BE2C (cell line): Measurements from ENCODE around the gene DPYSL4.

Experiments used
- DNase-seq: peaks from one replicate; pipeline ENCODE4 v3.0.0-alpha.2; 2020
- H3K27me3 ChIP-seq: fragments of 250-450 bp; sonication (Bioruptor Pico); 2 replicates; pipeline ENCODE4 v1.5.1; 2020; ENCODE audit warnings: mild to moderate bottlenecking
- H3K36me3 ChIP-seq: fragments of 250-450 bp; sonication (Bioruptor Pico); 2 replicates; pipeline ENCODE4 v1.5.1; 2020; ENCODE audit warnings: mild to moderate bottlenecking
- H3K4me1 ChIP-seq: fragments of 250-450 bp; sonication (Bioruptor Pico); 2 replicates; pipeline ENCODE4 v1.5.1; 2020
- H3K4me3 ChIP-seq: 2 replicates; pipeline ENCODE4 v1.5.1; 2011; ENCODE audit warnings: low read depth, low read length
- H3K9me3 ChIP-seq: fragments of 250-450 bp; sonication (Bioruptor Pico); 2 replicates; pipeline ENCODE4 v1.5.1; 2020
- TF ChIP-seq, protein P1 (sequence below): IDR thresholded peaks from 2 replicates; pipeline ENCODE4 v1.5.1; 2012; ENCODE audit warnings: mild to moderate bottlenecking, low read depth, low read length

The DPYSL4 gene

DNA sequence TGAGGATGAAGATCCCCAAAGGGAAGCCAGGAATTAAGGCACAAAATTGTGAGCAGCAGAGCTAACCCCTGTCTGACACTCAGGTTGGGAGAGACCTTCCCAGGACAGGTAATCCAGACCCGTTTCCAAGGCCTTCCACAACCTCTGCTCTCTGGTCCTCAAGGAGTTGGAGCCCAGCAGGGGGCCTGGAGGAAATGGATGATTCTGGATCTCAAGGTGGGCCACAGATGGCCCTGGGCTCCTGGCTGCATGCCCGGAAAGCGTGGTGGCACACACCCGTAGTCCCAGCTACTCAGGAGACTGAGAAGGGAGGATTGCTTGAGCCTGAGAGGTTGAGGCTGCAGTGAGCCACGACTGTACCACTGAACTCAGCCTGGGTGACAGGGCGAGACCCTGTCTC lies 42.3 kb downstream of the DPYSL4 start:
- H3K4me3 ChIP-seq = no peak overlapping the region
- H3K4me1 ChIP-seq = no peaks in the 10 kb centered on the region
- no peak for DNase-seq
- TF ChIP-seq, protein P1, sequence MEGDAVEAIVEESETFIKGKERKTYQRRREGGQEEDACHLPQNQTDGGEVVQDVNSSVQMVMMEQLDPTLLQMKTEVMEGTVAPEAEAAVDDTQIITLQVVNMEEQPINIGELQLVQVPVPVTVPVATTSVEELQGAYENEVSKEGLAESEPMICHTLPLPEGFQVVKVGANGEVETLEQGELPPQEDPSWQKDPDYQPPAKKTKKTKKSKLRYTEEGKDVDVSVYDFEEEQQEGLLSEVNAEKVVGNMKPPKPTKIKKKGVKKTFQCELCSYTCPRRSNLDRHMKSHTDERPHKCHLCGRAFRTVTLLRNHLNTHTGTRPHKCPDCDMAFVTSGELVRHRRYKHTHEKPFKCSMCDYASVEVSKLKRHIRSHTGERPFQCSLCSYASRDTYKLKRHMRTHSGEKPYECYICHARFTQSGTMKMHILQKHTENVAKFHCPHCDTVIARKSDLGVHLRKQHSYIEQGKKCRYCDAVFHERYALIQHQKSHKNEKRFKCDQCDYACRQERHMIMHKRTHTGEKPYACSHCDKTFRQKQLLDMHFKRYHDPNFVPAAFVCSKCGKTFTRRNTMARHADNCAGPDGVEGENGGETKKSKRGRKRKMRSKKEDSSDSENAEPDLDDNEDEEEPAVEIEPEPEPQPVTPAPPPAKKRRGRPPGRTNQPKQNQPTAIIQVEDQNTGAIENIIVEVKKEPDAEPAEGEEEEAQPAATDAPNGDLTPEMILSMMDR = no peak
- H3K9me3 ChIP-seq = no peaks in the 10 kb centered on the region
- H3K36me3 ChIP-seq = no peaks in the 10 kb centered on the region
- H3K27me3 ChIP-seq = no peaks in the 10 kb centered on the region

DNA sequence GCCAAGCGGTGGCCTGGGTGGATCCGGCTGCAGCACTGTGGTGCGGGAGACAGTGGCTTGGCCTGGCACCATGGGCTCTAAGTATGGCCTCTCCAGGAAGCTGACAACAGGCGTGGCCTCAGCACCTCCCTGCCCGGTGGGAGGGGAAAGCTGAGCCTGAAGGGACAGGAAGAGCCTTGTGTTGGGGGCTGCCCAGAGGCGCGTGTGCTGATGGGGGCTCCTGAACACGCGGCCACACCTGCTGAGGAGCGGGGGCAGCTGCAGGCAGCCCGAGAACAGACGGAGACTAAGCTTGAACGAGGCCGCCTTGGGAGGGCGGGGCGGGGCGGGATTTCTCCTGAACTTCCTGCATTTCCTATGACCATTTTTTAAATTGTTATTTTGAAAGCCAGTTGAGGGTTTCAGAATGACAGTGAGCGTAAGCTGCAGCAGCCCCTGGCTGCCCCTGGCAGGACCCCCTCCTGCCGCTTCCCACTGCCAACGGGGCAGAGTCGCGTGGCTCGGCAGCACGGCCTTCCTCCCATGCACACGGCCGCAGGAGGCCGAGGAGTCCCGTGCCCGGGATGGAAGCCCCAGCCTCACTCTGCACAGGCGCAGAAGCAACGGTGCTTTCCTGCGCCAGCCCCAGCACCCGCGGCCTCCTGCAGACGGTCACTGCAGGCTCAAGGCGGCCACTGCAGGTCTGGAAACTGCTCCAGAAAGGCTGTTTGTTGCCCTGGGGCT lies 43.2 kb downstream of the DPYSL4 start:
- Histone ChIP-seq H3K36me3 (no peaks in the 10 kb centered on the region), H3K4me3 (no peak overlapping the region), H3K9me3 (no peaks in the 10 kb centered on the region), H3K4me1 (no peaks in the 10 kb centered on the region), H3K27me3 (no peaks in the 10 kb centered on the region)
- TF ChIP-seq, protein P1 = no peak
- DNase-seq = no peak

DNA sequence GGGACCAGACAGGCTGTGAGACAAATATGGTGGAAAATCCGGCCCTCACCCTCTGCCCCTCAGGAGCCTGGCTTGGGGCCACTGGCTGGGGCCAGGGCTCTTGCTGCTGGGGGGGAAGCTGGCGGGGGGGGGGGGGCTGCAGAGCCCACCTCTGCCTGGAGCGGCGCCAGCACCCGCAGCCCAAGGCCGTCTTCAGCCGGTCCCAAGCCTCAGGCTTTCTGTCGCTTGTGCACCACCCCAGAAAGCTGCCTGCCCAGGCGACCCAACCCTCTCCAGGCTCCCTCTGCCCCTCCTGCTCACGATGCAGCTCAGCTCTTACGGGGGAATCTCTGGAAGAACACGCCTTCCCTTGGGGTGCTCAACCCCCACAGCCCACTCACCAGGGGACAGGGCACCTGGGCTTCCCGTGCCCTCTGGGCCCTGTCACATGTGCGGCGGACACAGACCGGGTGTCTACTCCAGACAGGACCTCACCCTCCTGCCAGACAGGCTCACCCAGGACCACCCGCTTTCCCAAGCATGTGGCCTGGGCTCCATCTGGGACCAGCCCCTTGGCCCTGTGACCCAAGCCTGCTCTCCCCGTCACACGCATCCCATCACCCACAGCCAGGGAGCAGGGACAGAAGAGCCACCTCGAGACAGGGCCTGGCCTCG lies 43.9 kb downstream of the DPYSL4 start:
- Histone ChIP-seq H3K36me3 (no peaks in the 10 kb centered on the region), H3K9me3 (no peaks in the 10 kb centered on the region), H3K4me3 (no peak overlapping the region), H3K27me3 (no peaks in the 10 kb centered on the region), H3K4me1 (no peaks in the 10 kb centered on the region)
- DNase-seq = no peak
- TF ChIP-seq, protein P1 = no peak

DNA sequence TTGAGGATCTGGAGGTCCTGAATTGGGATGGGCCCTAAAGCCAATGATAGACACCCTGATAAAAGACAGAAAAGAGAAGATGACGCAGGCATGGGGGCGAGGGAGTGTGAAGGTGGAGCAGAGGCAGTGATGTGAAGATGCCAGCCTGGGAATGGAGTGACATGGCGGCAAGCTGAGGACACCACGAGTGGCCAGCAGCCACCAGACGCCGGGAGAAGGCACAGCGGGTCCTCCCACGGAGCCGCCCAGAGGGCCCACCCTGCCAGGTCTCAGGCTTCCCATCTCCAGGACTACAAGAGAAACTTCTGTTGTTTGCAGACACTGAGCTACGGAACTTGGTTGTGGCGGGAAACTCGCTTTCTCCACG lies 44.9 kb downstream of the DPYSL4 start:
- H3K4me3 ChIP-seq = no peak overlapping the region
- TF ChIP-seq, protein P1 = no peak
- DNase-seq = no peak
- no peaks in the 10 kb centered on the region for H3K4me1 ChIP-seq
- H3K9me3 ChIP-seq = no peaks in the 10 kb centered on the region
- H3K36me3 ChIP-seq = no peaks in the 10 kb centered on the region
- no peaks in the 10 kb centered on the region for H3K27me3 ChIP-seq

DNA sequence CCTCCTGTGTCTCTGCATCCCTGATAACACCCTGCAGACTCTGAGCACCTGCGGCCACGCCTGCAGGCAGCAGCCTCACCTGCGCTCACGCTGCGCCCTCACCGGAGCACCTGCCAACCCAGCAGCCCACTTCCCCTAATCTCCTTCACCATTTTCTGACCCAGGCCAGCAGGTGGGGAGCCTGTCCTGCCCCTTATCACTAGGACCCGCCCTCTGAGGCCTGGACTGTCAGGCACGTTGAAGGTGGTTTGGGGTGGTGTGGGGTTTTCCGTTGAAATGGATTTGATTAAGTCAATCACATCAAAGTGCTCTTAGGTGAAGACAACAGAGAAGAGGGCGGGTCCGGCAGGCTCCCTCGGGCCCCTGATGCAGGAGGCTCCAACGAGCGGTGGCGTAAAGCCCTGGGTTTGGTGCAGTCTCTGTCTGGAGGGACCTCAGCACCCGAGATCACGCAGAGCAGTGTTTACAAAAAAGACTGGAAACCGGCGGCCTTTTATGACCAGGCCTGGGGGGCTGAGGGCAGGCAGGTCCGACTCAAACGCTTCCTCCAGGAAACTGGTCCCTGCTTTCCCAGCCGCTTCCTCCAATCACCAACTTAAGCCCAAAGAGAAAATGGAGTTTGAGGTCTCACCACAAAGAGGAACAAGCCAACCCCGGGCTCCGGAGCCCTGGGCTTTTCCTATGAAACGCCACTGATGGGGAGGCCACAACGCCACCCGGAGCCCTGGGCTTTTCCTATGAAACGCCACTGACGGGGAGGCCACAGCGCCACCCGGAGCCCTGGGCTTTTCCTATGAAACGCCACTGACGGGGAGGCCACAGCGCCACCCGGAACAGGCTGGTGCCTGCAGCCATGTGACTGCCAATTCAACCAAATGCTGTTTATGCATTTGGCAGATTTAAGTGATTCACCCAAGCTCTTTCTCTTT lies 45.5 kb downstream of the DPYSL4 start:
- Histone ChIP-seq H3K4me1 (no peaks in the 10 kb centered on the region), H3K4me3 (no peak overlapping the region), H3K36me3 (no peaks in the 10 kb centered on the region), H3K27me3 (no peaks in the 10 kb centered on the region), H3K9me3 (no peaks in the 10 kb centered on the region)
- TF ChIP-seq, protein P1 = no peak
- DNase-seq = no peak
